B cell (primary cell): ENCODE measurements around the gene TMEM108. TPM values are rescaled to one million over a fixed set of nuclear protein-coding genes. Genes with fewer than 3 reads are reported as not detected.

Source experiments
- ATAC-seq: fragments of 200-7000 bp; cut with Tn5 transposase; one replicate; pipeline ENCODE4 v1.10.0; 2021; ENCODE audit warnings: low read depth, mild to moderate bottlenecking, moderate number of reproducible peaks, moderate library complexity
- CTCF ChIA-PET: fragments of 350-600 bp; sonication (Branson Sonifier 250); formaldehyde crosslinking; loops from one replicate; lab custom pipeline; 2021; ENCODE audit warnings: antibody characterized with exemption, inconsistent platforms; lab: Charles Lee
- POLR2A ChIA-PET: fragments of 350-600 bp; sonication (Branson Sonifier 250); formaldehyde crosslinking; loops from one replicate; lab custom pipeline; 2021; ENCODE audit warnings: antibody characterized with exemption; lab: Charles Lee
- DNase-seq: peaks from one replicate; pipeline ENCODE4 v3.0.0; 2013
- H2AFZ ChIP-seq: 2 replicates; pipeline ENCODE4 v1.6.1; 2012; ENCODE audit warnings: mild to moderate bottlenecking, low read depth, low read length; ENCODE audit not compliant: insufficient read depth, poor library complexity, severe bottlenecking
- H3K27ac ChIP-seq, 2 donors: 1 replicate in 1 of 2; 2 replicates in 1 of 2; pipeline ENCODE4 v1.5.1; 2012 to 2013; ENCODE audit warnings: low read length in 2 of 2, mild to moderate bottlenecking in 2 of 2, moderate library complexity in 1 of 2
- H3K27me3 ChIP-seq, 4 experiments: fragments of 200-600 bp in 1 of 4; sonication (generic) in 1 of 4; replicated peaks in 1 of 4; 1 replicate in 2 of 4; 2 replicates in 2 of 4; pipeline versions ENCODE4 v1.6.1 to v1.7.0; 2013 to 2016; ENCODE audit warnings: low read length in 3 of 4, mild to moderate bottlenecking in 2 of 4, mixed read lengths in 1 of 4, moderate library complexity in 1 of 4; ENCODE audit not compliant: insufficient read depth in 4 of 4, control insufficient read depth in 3 of 4; ENCODE audit errors: control extremely low read depth in 1 of 4
- H3K36me3 ChIP-seq, 2 experiments: replicated peaks in 1 of 2; 1 replicate in 1 of 2; 2 replicates in 1 of 2; pipeline versions ENCODE4 v1.6.1 to v1.7.1; 2013; ENCODE audit warnings: low read length in 1 of 2; ENCODE audit not compliant: insufficient read depth in 2 of 2, control insufficient read depth in 1 of 2; ENCODE audit errors: control extremely low read depth in 1 of 2, extremely low read depth in 1 of 2
- H3K4me1 ChIP-seq, 2 donors: fragments of 200-600 bp in 1 of 2; sonication (generic) in 1 of 2; 1 replicate in 1 of 2; 2 replicates in 1 of 2; pipeline versions ENCODE4 v1.5.1 to v1.6.1; 2013 to 2017; ENCODE audit warnings: low read length in 2 of 2; ENCODE audit not compliant: control insufficient read depth in 2 of 2, insufficient read depth in 2 of 2
- H3K4me2 ChIP-seq: replicated peaks from 2 replicates; pipeline ENCODE3; 2012; ENCODE audit warnings: mild to moderate bottlenecking, low read depth, low read length; ENCODE audit not compliant: poor library complexity, severe bottlenecking
- H3K4me3 ChIP-seq, 5 experiments: fragments of 200-600 bp in 1 of 5; sonication (generic) in 1 of 5; 1 replicate in 3 of 5; 2 replicates in 2 of 5; pipeline versions ENCODE4 v1.5.1 to v1.7.0; 2011 to 2016; ENCODE audit warnings: low read length in 4 of 5, mild to moderate bottlenecking in 4 of 5, low read depth in 2 of 5, control low read depth in 1 of 5, moderate library complexity in 1 of 5; ENCODE audit not compliant: insufficient read depth in 1 of 5; ENCODE audit errors: control extremely low read depth in 1 of 5, extremely low read depth in 1 of 5
- H3K79me2 ChIP-seq: fragments of 200-600 bp; sonication (generic); one replicate; pipeline ENCODE4 v1.6.0; 2016; ENCODE audit warnings: low read length; ENCODE audit not compliant: control insufficient read depth, insufficient read depth
- H3K9ac ChIP-seq: fragments of 200-600 bp; sonication (generic); 2 replicates; pipeline ENCODE4 v1.6.1; 2017; ENCODE audit warnings: mild to moderate bottlenecking, low read length, moderate library complexity
- H3K9me3 ChIP-seq, 3 donors: one replicate each; pipeline versions ENCODE4 v1.6.1 to v1.7.1; 2013; ENCODE audit warnings: low read length in 2 of 3; ENCODE audit not compliant: control insufficient read depth in 2 of 3, insufficient read depth in 1 of 3; ENCODE audit errors: control extremely low read depth in 1 of 3
- H4K20me1 ChIP-seq: 2 replicates; pipeline ENCODE4 v1.6.0; 2012; ENCODE audit warnings: mild to moderate bottlenecking, low read length; ENCODE audit not compliant: insufficient read depth, control insufficient read depth, poor library complexity, severe bottlenecking
- H3K27ac Mint-ChIP-seq: one replicate; pipeline ENCODE4 v1.8.0; 2021; ENCODE audit warnings: mixed read lengths
- H3K27me3 Mint-ChIP-seq: one replicate; pipeline ENCODE4 v1.8.0; 2021; ENCODE audit warnings: mixed read lengths
- H3K4me1 Mint-ChIP-seq: one replicate; pipeline ENCODE4 v1.8.0; 2021; ENCODE audit warnings: mixed read lengths
- H3K4me3 Mint-ChIP-seq: one replicate; pipeline ENCODE4 v1.8.0; 2021; ENCODE audit warnings: mixed read lengths
- H3K9me3 Mint-ChIP-seq: one replicate; pipeline ENCODE4 v1.8.0; 2022; ENCODE audit warnings: mixed read lengths; ENCODE audit not compliant: insufficient read depth
- CTCF ChIP-seq: fragments of 200-600 bp; IDR thresholded peaks from one replicate; pipeline ENCODE4 v1.8.0; 2022; ENCODE audit warnings: antibody characterized with exemption, mild to moderate bottlenecking
- EZH2 ChIP-seq: IDR thresholded peaks from 2 replicates; pipeline ENCODE4 v1.6.1; 2012; ENCODE audit warnings: borderline replicate concordance, low read depth, mild to moderate bottlenecking, moderate library complexity, low read length; ENCODE audit not compliant: insufficient read depth, poor library complexity, severe bottlenecking
- WGBS: methylation state at CpG from one replicate; pipeline ENCODE4 v1.1.5; 2013; ENCODE audit warnings: missing lambda C conversion rate; ENCODE audit not compliant: insufficient coverage; 5-methylcytosine and 5-hydroxymethylcytosine counted together
- intact Hi-C: fragments of 100-400 bp; cut with micrococcal nuclease; formaldehyde crosslinking; loops from one replicate; pipeline ENCODE4 v1.10.0; 2022
- polyA plus RNA-seq: library from polyadenylated mRNA; depleted of rRNA; stranded (reverse); fragments of >200 nt; gene quantifications from 2 replicates; pipeline ENCODE4 v1.2.3, GENCODE V29; 2012
- total RNA-seq, 2 donors: library from RNA; stranded (reverse); fragments of 120-200 nt in 1 of 2; gene quantifications; 1 replicate in 1 of 2; 2 replicates in 1 of 2; pipeline versions ENCODE4 v1.2.3 to v1.2.4, GENCODE V29; 2013 to 2022

TMEM108 gene
- total and polyA plus RNA-seq, 2 donors (not counting 1 experiment from before 2014, with no cell fraction given): not detected

GRCh38 chr3:133117342-133117741, 79.2 kb downstream of the TMEM108 start:
- Histone ChIP-seq H3K4me2 (no peak overlapping the region), H2AFZ (no peak overlapping the region), H3K9ac (no peak overlapping the region), H4K20me1 (no peaks in the 10 kb centered on the region), H3K27me3 (no peaks in the 10 kb centered on the region), H3K27ac (no peak overlapping the region), H3K9me3 (no peaks in the 10 kb centered on the region), H3K36me3 (no peaks in the 10 kb centered on the region), H3K4me3 (no peak overlapping the region), H3K79me2 (no peaks in the 10 kb centered on the region), H3K4me1 (no peaks in the 10 kb centered on the region)
- Mint-ChIP-seq H3K9me3 (no peaks in the 10 kb centered on the region), H3K27ac (no peak overlapping the region), H3K27me3 (no peaks in the 10 kb centered on the region), H3K4me3 (no peak overlapping the region), H3K4me1 (peaks cover 2% of the 10 kb centered on the region)
- POLR2A ChIA-PET: no interaction called here
- DNase-seq: no peak
- TF ChIP-seq CTCF (no peak), EZH2 (no peak)
- intact Hi-C loops: no loop called here
- no peak for ATAC-seq
- CTCF ChIA-PET: no interaction called here

- Histone ChIP-seq H3K4me1 (no peaks in the 10 kb centered on the region), H3K9me3 (no peaks in the 10 kb centered on the region), H2AFZ (no peak overlapping the region), H3K4me3 (no peak overlapping the region), H3K27me3 (no peaks in the 10 kb centered on the region), H3K79me2 (no peaks in the 10 kb centered on the region), H3K9ac (no peak overlapping the region), H3K27ac (no peak overlapping the region), H3K4me2 (no peak overlapping the region), H3K36me3 (no peaks in the 10 kb centered on the region), H4K20me1 (no peaks in the 10 kb centered on the region)
- DNase-seq: no peak
- TF ChIP-seq EZH2 (no peak), CTCF (no peak)
- no peak overlapping the region for H3K27ac Mint-ChIP-seq
- WGBS: no CpG with 5 or more reads among the region's 2 CpGs
- ATAC-seq: no peak
- ChIA-PET POLR2A (no interaction called here), CTCF (no interaction called here)
- no peaks in the 10 kb centered on the region for H3K9me3 Mint-ChIP-seq
- intact Hi-C loops: no loop called here
- H3K4me3 Mint-ChIP-seq: no peak overlapping the region
- H3K4me1 Mint-ChIP-seq: no peaks in the 10 kb centered on the region
- H3K27me3 Mint-ChIP-seq: no peaks in the 10 kb centered on the region
These were observed 81.0 kb downstream of the TMEM108 start for GRCh38 chr3:133119176-133119575.
